Measurements from ENCODE around the gene SBK1.
"Not testable (repeated sequence)": the region's sequence is repeated elsewhere in the genome, so short reads cannot be mapped to it uniquely, and the experiment has no call there.

SBK1 gene

GRCh38 chr16:28324887-28325279 is 32.6 kb downstream of the SBK1 start:
- TF ChIP-seq CTCF (IDR thresholded peaks at IDR 0.05; ENCODE audit: low read depth, low read length) (no peak), POLR2A (IDR thresholded peaks at IDR 0.05; ENCODE audit: extremely low read depth, insufficient read length) (no peak), MAX (IDR thresholded peaks at IDR 0.05; ENCODE audit: low read depth, low read length) (no peak), MYC (IDR thresholded peaks at IDR 0.05; ENCODE audit: low read depth, low read length) (no peak)
- DNase-seq (ENCODE audit: low read depth), result no peak
- H3K4me3 ChIP-seq (ENCODE audit: low read depth, low read length), result no peak overlapping the region

GRCh38 chr16:28326881-28327610 is 34.7 kb downstream of the SBK1 start:
- no peak overlapping the region for H3K4me3 ChIP-seq (ENCODE audit: low read depth, low read length)
- TF ChIP-seq CTCF (IDR thresholded peaks at IDR 0.05; ENCODE audit: low read depth, low read length) (peak; percentile 93), POLR2A (IDR thresholded peaks at IDR 0.05; ENCODE audit: extremely low read depth, insufficient read length) (no peak), MAX (IDR thresholded peaks at IDR 0.05; ENCODE audit: low read depth, low read length) (peak; percentile 31; the same call in 1 of the 2 replicates), MYC (IDR thresholded peaks at IDR 0.05; ENCODE audit: low read depth, low read length) (peak; percentile 15; the same call in 1 of the 2 replicates)
- peak; percentile 70 for DNase-seq (ENCODE audit: low read depth)

GRCh38 chr16:28330232-28330631 is 37.9 kb downstream of the SBK1 start:
- not testable (repeated sequence) for H3K4me3 ChIP-seq (ENCODE audit: low read depth, low read length); DNase-seq (ENCODE audit: low read depth)

GRCh38 chr16:28330981-28331380 is 38.7 kb downstream of the SBK1 start:
- DNase-seq (ENCODE audit: low read depth); H3K4me3 ChIP-seq (ENCODE audit: low read depth, low read length): not testable (repeated sequence)

- not testable (repeated sequence) for DNase-seq (ENCODE audit: low read depth); H3K4me3 ChIP-seq (ENCODE audit: low read depth, low read length)
Observed at GRCh38 chr16:28332632-28333031, 40.3 kb downstream of the SBK1 start.

- H3K4me3 ChIP-seq (ENCODE audit: low read depth, low read length); DNase-seq (ENCODE audit: low read depth): not testable (repeated sequence)
Observed at GRCh38 chr16:28335678-28336077, 43.4 kb downstream of the SBK1 start.

- DNase-seq (ENCODE audit: low read depth); H3K4me3 ChIP-seq (ENCODE audit: low read depth, low read length): not testable (repeated sequence)
Observed at GRCh38 chr16:28336940-28337710, 44.8 kb downstream of the SBK1 start.

GRCh38 chr16:28338230-28338629 is 45.9 kb downstream of the SBK1 start:
- not testable (repeated sequence) for DNase-seq (ENCODE audit: low read depth); H3K4me3 ChIP-seq (ENCODE audit: low read depth, low read length)

- H3K4me3 ChIP-seq (ENCODE audit: low read depth, low read length); DNase-seq (ENCODE audit: low read depth): not testable (repeated sequence)
Observed at GRCh38 chr16:28362600-28362999, 70.3 kb downstream of the SBK1 start.

- not testable (repeated sequence) for DNase-seq (ENCODE audit: low read depth)
Observed at GRCh38 chr16:28363408-28363807, 71.1 kb downstream of the SBK1 start, which contains the start of gene NPIPB6. Gene NPIPB6, minus strand, starts transcription at chr16:28363508. Its CDS starts 686 bp downstream, at chr16:28362822.

GRCh38 chr16:28364268-28365173 is 72.2 kb downstream of the SBK1 start:
- not testable (repeated sequence) for DNase-seq (ENCODE audit: low read depth); H3K4me3 ChIP-seq (ENCODE audit: low read depth, low read length)

More at GRCh38 chr16:28363408-28363807, 71.1 kb downstream of the SBK1 start, which contains the start of gene NPIPB6:
- not testable (repeated sequence) for H3K4me3 ChIP-seq (ENCODE audit: low read depth, low read length)

GRCh38 chr16:28367926-28368325 is 75.6 kb downstream of the SBK1 start:
- DNase-seq (ENCODE audit: low read depth), result peak; percentile 0
- not testable (repeated sequence) for H3K4me3 ChIP-seq (ENCODE audit: low read depth, low read length)
